Measurements from ENCODE around the gene CDK2AP2. TPM values are rescaled to one million over a fixed set of nuclear protein-coding genes. Genes with fewer than 3 reads are reported as not detected.
A peak's percentile ranks its signal among the peaks of the same experiment; 100 is the strongest.

Gene CDK2AP2
- total RNA-seq, 6 donors from 2014 or later = 36.7 to 119 (median 89.0) TPM

GRCh38 chr11:67507242-67507863, 609 bp downstream of the CDK2AP2 start:
- DNase-seq = peak in 1 of 2 donors; percentile 93
- Histone ChIP-seq H3K9me3 (no peaks in the 10 kb centered on the region), H3K27ac (peak overlapping the region; percentile 95 to 99 (median 98)), H3K36me3 (peaks cover 0 to 7% (median 5%) of the 10 kb centered on the region in 4 donors), H3K4me3 (peak overlapping the region; percentile 69 to 96 (median 73)), H3K27me3 (no peaks in the 10 kb centered on the region), H3K4me1 (peaks cover 35 to 53% (median 43%) of the 10 kb centered on the region in 4 donors)
- no peak for ATAC-seq (ENCODE audit: low FRiP score in 2 of 2)
- TF ChIP-seq POLR2A (IDR thresholded peaks at IDR 0.05) = peak in 1 of 4 donors; percentile 10
- TF ChIP-seq CTCF (IDR thresholded peaks at IDR 0.05) = no peak
- no peak for TF ChIP-seq POLR2AphosphoS5 (IDR thresholded peaks at IDR 0.05)
- no peak for TF ChIP-seq EP300 (IDR thresholded peaks at IDR 0.05)
- WGBS, 2 donors = 29 to 38% methylated on average over 16 to 33 of the region's 33 CpGs

DNA sequence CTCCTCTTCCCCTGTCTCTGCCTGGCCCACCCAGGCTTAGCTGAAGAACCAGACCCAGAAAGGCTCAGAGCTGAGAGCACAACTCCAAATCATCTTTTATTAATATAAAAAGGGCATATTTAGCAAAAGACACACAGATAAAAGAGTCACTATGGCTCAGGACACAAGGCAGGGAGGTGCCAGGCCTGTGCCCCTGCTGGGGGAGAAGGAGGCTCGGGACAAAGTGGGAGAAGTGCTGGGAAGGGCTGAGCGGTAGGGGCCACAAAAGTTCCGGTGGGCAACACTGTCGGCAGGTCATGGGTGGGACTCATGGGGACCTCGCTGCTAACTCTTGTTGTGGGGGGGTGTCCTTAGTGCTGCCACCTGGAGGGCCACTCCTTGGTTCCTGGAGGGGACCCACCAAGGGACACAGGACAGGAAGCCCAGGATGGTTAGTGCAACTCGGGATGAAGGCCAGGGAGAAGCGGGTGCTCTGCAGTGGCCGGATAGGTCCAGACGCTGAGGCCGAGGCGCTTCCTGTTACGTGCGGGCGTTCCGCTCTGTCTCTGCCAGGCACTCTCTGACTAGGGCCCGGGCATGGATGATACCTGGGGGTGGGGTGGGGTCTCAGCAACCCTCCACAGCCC, 1.4 kb downstream of the CDK2AP2 start:
- Histone ChIP-seq H3K27me3 (no peaks in the 10 kb centered on the region), H3K4me3 (peak overlapping the region in 2 of 4 donors; percentile 75 to 96), H3K4me1 (peaks cover 35 to 53% (median 43%) of the 10 kb centered on the region in 4 donors), H3K36me3 (peaks cover 0 to 15% (median 10%) of the 10 kb centered on the region in 4 donors), H3K27ac (peak overlapping the region; percentile 95 to 99 (median 98)), H3K9me3 (no peaks in the 10 kb centered on the region)
- 82 to 90% methylated on average over 15 to 16 of the region's 16 CpGs for WGBS, 2 donors
- ATAC-seq (ENCODE audit: low FRiP score in 2 of 2) (no peak), DNase-seq (no peak)
- TF ChIP-seq CTCF (IDR thresholded peaks at IDR 0.05) (peak in 1 of 6 experiments; percentile 37), POLR2AphosphoS5 (IDR thresholded peaks at IDR 0.05) (no peak), EP300 (IDR thresholded peaks at IDR 0.05) (no peak), POLR2A (IDR thresholded peaks at IDR 0.05) (no peak)

DNA sequence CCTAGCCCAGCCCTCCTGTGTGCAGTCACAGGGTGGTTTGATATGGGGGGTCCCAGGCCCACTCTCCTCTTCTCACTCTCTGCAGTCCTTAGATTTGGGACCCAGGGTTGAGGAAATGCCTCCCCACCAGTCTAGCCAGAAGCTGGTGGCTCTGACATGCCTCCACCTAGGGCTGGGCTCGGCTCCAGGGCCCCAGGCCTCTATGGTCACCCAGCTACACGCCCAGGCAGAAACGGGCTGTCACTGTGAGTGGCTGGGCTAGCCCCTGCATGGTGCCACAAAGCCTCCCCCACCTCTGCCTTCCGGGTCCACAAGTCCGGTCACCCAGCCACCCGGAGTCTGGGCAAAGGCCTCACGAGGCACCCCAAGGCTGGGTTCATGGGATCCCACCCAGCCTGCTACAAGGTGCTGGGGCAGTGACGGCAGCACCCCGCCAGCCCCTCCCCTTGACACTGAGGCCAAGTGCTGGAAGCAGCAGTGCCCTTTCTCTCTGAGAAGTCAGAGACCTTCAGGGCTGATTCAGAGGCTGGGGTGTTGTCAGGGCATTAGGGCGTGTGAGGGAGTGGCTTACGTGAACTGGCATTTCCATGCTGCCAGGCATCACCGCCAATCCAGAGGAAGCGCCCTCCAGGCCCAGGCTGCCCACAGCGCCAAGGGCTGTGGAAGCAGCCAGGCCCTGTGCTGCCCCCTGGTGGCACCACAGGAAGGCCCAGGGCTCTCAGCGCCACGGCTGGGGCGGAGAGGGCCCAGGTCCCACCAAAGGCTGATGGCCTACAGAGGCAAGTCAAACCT, 2.2 kb downstream of the CDK2AP2 start:
- Histone ChIP-seq H3K4me1 (peaks cover 35 to 53% (median 43%) of the 10 kb centered on the region in 4 donors), H3K4me3 (peak overlapping the region; percentile 49 to 96 (median 80)), H3K9me3 (no peaks in the 10 kb centered on the region), H3K27ac (peak overlapping the region; percentile 91 to 98 (median 96)), H3K36me3 (peaks cover 0 to 16% (median 10%) of the 10 kb centered on the region in 4 donors), H3K27me3 (no peaks in the 10 kb centered on the region)
- TF ChIP-seq CTCF (IDR thresholded peaks at IDR 0.05) (peak; percentile 98 to 99 (median 99)), POLR2A (IDR thresholded peaks at IDR 0.05) (peak in 2 of 4 donors; percentile 28 to 76), POLR2AphosphoS5 (IDR thresholded peaks at IDR 0.05) (peak; percentile 80 to 84), EP300 (IDR thresholded peaks at IDR 0.05) (no peak)
- DNase-seq = peak; percentile 93 to 98
- WGBS, 2 donors = 3 to 10% methylated on average over 6 to 13 of the region's 17 CpGs
- ATAC-seq (ENCODE audit: low FRiP score in 2 of 2) = peak; percentile 76 to 90

GRCh38 chr11:67504950-67505581, 2.9 kb downstream of the CDK2AP2 start, which contains the start of gene PITPNM1:
PITPNM1 (minus strand) TSS chr11:67505363; CDS start chr11:67504180, 1,183 bp downstream.
- 0% methylated on average over 2 of the region's 58 CpGs; no CpG with 5 or more reads in 1 of the 2 donors for WGBS, 2 donors
- H3K4me3 ChIP-seq = peak within 1 kb of the TSS; percentile 49 to 96 (median 80)
- no peaks in the 10 kb centered on the region for H3K9me3 ChIP-seq
- ATAC-seq (ENCODE audit: low FRiP score in 2 of 2) (peak in 1 of 2 donors; percentile 68), DNase-seq (peak; percentile 86 to 97)
- peak within 1 kb of the TSS; percentile 91 to 98 (median 96) for H3K27ac ChIP-seq
- H3K36me3 ChIP-seq = peaks cover 0 to 19% (median 12%) of the 10 kb centered on the region in 4 donors
- H3K4me1 ChIP-seq = peaks cover 35 to 53% (median 43%) of the 10 kb centered on the region in 4 donors
- no peaks in the 10 kb centered on the region for H3K27me3 ChIP-seq
- no peak for TF ChIP-seq CTCF (IDR thresholded peaks at IDR 0.05)
- peak in 1 of 2 donors; percentile 69 for TF ChIP-seq POLR2AphosphoS5 (IDR thresholded peaks at IDR 0.05)
- peak in 2 of 4 donors; percentile 69 to 82 for TF ChIP-seq POLR2A (IDR thresholded peaks at IDR 0.05)
- no peak for TF ChIP-seq EP300 (IDR thresholded peaks at IDR 0.05)

All from upper lobe of left lung (tissue), 6 donors.